SHP77 (cell line): Measurements from ENCODE around the gene SAP30BP.

Experiments
- DNase-seq, 2 experiments: peaks; one replicate each; lab custom pipeline; 2025; lab: John Stamatoyannopoulos, UW

SAP30BP gene

DNA sequence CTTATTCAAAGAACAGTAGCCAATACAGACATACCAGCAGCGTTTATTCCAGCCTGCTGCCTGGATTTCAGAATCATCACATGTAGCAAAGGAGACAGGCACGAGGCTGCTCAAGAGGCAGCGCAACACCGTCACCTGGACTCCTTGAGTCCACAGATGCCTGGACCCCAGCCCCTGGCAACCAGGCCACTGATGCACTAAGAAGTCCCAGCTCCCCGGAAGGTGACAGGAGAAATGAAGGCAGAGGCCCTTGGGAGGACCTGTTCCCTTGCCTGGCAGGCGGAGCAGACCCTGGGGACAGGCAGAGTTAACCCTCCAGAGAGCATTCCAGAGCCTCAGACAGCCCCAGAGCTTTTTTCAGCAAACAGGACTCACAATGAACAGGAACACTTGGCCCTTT lies 17.5 kb upstream of the SAP30BP start:
- no peak for DNase-seq

GRCh38 chr17:75650874-75651273 lies 16.3 kb upstream of the SAP30BP start:
- DNase-seq, result no peak

DNA sequence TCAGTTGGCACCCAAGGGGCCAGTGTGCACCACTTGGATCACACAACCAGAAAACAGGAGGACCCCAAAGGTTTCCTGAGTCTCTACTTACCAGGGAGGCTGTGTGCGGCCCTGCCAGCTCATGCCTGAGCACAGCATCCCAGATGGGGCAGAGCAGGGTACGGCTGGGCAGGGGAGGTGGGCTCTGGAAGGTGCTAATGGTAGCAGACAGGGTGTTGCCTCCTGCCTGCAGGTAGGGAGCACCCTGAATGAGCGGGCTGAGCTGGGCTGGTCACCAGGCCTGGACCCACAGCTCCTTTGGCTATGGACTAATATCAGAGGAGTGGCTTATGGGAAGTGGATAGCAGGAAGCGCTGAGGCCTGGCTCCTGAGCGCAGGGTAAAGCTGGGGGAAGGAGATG lies 14.8 kb upstream of the SAP30BP start:
- DNase-seq, result no peak

GRCh38 chr17:75652934-75653549 lies 14.1 kb upstream of the SAP30BP start:
- no peak for DNase-seq

GRCh38 chr17:75654176-75654575 lies 13.0 kb upstream of the SAP30BP start:
- no peak for DNase-seq

GRCh38 chr17:75658237-75658636 lies 8.9 kb upstream of the SAP30BP start:
- DNase-seq, result no peak

DNA sequence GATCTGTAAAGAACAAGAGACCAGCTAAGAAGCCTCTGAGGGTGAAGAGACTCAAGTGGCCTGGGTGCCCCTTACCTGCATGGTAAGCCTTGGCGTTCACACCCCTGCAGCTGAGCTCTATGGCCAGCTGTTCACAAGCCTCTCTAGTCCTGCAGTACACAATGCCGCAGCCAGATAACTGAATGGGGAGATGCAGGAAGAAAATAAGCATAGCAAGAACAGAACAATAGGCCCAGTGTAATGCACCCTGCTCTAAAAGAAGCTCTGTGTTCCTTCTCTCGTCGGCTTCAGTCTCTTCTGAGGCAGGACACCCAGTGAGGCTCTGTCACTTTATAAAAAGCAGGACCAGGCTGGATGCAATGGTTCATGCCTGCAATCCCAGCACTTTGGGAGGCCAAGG lies 5.6 kb upstream of the SAP30BP start:
- DNase-seq, result no peak

GRCh38 chr17:75662511-75662910 lies 4.6 kb upstream of the SAP30BP start:
- DNase-seq, result no peak

DNA sequence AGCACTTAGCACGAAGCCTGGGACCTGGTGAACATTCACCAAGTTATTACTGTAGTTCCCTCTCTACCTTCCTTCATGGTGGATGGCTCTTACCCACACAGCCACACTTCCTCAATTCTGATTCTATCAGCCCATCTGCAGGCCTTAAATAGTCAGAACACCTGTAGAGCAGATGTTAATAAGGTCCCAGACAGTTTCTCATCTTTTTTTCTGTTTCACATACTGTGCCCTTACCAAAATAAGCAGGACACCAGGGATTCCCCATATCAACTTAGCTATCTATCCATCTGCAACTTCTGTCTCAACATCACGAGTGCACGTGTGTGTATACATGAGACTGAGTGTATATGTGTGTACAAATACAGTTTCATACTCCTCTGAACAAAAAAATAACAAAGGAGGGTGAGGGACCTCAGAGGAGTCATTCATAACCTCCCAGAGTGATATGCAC lies 3.0 kb upstream of the SAP30BP start:
- DNase-seq, result no peak

DNA sequence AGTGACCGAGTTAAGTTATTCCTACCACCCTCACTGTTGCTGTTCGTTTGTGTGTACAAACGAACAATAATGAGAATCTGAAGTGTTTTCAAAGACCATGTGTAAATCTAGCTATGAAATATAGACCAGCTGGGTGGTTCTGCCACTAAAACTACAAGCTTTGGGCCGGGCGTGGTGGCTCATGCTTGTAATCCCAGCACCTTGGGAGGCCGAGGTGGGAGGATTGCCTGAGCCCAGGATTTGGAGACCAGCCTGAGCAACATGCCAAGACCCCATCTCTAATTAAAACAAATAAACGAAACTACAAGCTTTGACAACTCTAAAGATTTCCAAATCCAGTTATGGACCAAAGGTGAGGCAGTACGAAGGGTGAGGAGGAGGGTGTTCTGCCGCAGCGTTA lies 1.2 kb upstream of the SAP30BP start:
- no peak for DNase-seq

DNA sequence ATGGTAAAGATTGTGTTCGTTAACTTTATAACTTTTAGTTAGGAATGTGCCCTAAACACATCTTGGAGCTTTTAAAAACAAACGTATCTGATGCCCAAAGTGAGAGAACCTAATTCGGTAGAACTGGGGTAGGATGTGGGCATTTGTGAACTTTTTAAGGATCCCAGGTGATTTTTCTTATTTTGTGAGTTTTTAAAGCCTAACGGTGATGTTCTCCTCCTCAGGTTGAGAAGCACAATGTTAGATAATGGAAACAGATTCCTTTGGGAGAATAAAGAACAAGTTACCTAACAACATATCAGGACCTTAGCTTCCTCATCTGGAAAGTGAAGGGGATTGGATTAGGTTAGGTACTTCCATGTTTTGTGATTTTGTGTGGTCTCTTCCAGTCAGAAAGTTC lies 687 bp downstream of the SAP30BP start:
- DNase-seq, result no peak

DNA sequence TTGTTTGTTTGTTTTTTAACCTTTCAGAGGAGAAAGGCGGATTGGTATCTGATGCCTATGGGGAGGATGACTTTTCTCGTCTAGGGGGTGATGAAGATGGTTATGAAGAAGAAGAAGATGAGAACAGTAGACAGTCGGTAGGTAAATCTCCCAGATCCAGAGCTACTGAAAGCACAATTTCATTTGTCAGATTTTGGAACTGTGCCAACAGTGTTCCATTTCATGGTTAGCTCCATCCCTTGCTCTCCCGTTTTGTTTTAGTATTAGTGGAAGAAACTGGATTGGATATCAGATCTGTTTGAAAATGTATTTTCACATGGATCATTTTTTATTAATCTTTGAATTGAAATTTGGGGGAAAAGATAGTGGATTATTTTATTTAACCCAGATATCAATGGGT lies 1.4 kb downstream of the SAP30BP start:
- no peak for DNase-seq

- no peak for DNase-seq
Observed at GRCh38 chr17:75670868-75671267, 3.7 kb downstream of the SAP30BP start.

- no peak for DNase-seq
Observed at GRCh38 chr17:75672011-75672410, 4.9 kb downstream of the SAP30BP start.

DNA sequence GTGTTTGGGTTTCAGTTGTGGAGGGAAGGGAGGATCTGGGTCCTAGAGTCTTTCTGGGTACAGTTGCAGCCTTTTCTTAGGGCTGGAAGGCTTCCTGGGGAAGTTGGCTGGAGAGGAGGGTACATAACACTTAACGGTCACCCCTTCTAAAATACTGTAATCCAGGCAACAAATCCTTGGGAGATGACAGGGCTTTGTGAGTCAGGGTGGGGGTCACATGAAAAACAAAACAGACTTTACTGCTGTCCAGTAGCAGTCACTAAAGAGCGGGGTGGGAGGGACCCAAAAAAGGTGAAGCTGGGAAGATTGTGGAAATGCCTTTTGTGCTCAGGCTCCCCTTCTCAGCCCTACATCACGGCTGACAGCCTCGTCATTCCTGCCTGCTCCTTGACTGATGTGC lies 6.3 kb downstream of the SAP30BP start:
- DNase-seq, result no peak

DNA sequence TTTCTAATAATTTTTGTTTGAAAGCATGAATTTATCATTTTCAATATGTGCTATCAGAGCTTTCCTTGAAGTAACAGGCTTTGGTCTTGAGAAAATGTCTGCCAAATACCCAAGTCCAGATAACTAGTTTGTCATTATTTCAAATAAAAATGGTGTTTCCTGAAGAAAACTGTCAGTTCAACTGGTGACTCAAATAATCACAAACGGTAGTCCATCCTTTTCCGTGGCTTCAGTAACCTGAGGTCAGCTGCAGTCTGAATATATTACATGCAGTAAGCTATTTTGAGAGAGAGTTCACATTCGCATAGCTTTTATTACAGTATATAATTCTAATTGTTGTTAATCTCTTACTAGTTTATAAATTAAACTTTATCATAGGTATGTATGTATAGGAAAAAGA lies 9.3 kb downstream of the SAP30BP start:
- no peak for DNase-seq

GRCh38 chr17:75679706-75680211 lies 12.6 kb downstream of the SAP30BP start:
- DNase-seq, result no peak

- DNase-seq, result no peak
Observed at GRCh38 chr17:75680431-75680830, 13.3 kb downstream of the SAP30BP start.

GRCh38 chr17:75681289-75681688 lies 14.2 kb downstream of the SAP30BP start:
- no peak for DNase-seq

DNA sequence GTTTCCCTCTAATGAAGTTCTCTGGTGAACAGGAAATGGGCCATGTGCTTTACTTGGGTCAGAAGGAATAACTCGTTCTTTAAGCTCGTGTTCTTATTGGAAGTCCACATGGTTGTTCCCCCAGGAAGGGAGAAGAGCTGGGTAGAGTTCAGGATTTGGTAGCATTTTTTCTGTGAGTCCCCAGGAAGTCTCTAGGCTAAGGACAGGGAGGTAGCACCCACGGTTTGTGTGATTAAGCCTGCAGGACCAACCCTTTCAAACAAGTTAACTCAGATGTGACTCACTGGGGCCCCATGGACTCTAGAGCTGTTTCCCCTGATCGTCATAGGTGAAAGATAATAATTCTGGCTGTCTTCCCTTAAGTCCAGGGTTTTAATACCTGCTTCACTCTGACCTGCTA lies 16.4 kb downstream of the SAP30BP start:
- no peak for DNase-seq

GRCh38 chr17:75684249-75684648 lies 17.1 kb downstream of the SAP30BP start:
- DNase-seq, result no peak

DNA sequence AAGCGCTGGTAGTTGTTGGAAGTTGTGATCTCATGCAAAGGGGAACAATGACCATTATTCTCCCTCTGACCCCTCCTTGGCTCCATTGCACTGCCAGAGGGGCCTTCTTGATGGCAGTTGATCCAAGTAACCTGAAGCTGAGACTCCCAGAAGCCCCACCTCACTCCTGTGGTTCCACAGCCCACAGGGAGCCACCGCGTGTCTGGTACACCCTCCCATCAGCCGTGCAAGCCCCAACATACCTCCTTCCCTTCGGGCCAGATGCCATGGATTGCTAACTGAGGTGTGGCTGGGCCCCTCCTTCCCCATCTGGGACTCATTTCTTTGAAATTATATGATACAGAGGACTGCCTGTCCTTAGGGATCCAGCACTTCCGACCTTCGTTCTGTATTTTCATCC lies 17.8 kb downstream of the SAP30BP start:
- DNase-seq, result no peak

- no peak for DNase-seq
Observed at GRCh38 chr17:75685499-75685898, 18.4 kb downstream of the SAP30BP start.

GRCh38 chr17:75688209-75688825 lies 21.2 kb downstream of the SAP30BP start:
- DNase-seq, result no peak
